OCI-LY1 (cell line): Measurements from ENCODE around the gene PLEKHH1.

ENCODE experiments used
- CTCF ChIP-seq: fragments of 200-600 bp; sonication (generic), shearing (Covaris generic); IDR thresholded peaks from 2 replicates; pipeline ENCODE4 v1.5.1; 2017; ENCODE audit warnings: mild to moderate bottlenecking, antibody characterized with exemption, low read length, moderate library complexity, mixed read lengths
- EZH2 ChIP-seq: fragments of 200-600 bp; sonication (generic), shearing (Covaris generic); IDR thresholded peaks from 2 replicates; pipeline ENCODE4 v1.8.0; 2017; ENCODE audit warnings: borderline replicate concordance, mixed run types, mild to moderate bottlenecking, antibody characterized with exemption, low read length, moderate library complexity, mixed read lengths

- peak; percentile 98 for TF ChIP-seq CTCF
- TF ChIP-seq EZH2, result no peak
Observed at GRCh38 chr14:67571275-67571990, 38.3 kb downstream of the PLEKHH1 start.
